Chondrocyte (in vitro differentiated cells): ENCODE measurements around the gene MEPCE. TPM values are rescaled to one million over a fixed set of nuclear protein-coding genes. Genes with fewer than 3 reads are reported as not detected.

Experiments
- DNase-seq: peaks from one replicate; pipeline ENCODE4 v3.0.0; 2021; ENCODE audit warnings: mixed read lengths, low spot score
- H3K27ac Mint-ChIP-seq: one replicate; pipeline ENCODE4 v1.8.0; 2021; ENCODE audit warnings: mild to moderate bottlenecking, moderate library complexity, mixed read lengths; ENCODE audit not compliant: unreplicated experiment
- H3K27me3 Mint-ChIP-seq: 2 replicates; pipeline ENCODE4 v1.8.0; 2021; ENCODE audit warnings: low read depth, mixed read lengths
- H3K36me3 Mint-ChIP-seq: 2 replicates; pipeline ENCODE4 v1.8.0; 2021; ENCODE audit warnings: low read depth, mixed read lengths
- H3K4me1 Mint-ChIP-seq: 2 replicates; pipeline ENCODE4 v1.8.0; 2021; ENCODE audit warnings: low read depth, mild to moderate bottlenecking, mixed read lengths
- H3K4me3 Mint-ChIP-seq: one replicate; pipeline ENCODE4 v1.8.0; 2021; ENCODE audit warnings: mild to moderate bottlenecking, moderate library complexity, mixed read lengths; ENCODE audit not compliant: unreplicated experiment
- H3K9me3 Mint-ChIP-seq: 2 replicates; pipeline ENCODE4 v1.8.0; 2021; ENCODE audit warnings: low read depth, mixed read lengths
- CTCF ChIP-seq: fragments of 200-600 bp; sonication (generic); IDR thresholded peaks from 2 replicates; pipeline ENCODE4 v1.5.0; 2021; ENCODE audit warnings: antibody characterized with exemption, mild to moderate bottlenecking, moderate library complexity
- total RNA-seq: library from RNA; stranded (reverse); gene quantifications from 3 replicates; pipeline ENCODE4 v1.2.1, GENCODE V29; 2021

MEPCE gene
- total RNA-seq, 1 donor from 2014 or later, result 30.9 TPM

GRCh38 chr7:100394077-100394476, 35.6 kb upstream of the MEPCE start:
- no peak overlapping the region for H3K4me3 Mint-ChIP-seq
- TF ChIP-seq CTCF, result no peak
- H3K27ac Mint-ChIP-seq, result no peak overlapping the region
- no peaks in the 10 kb centered on the region for H3K4me1 Mint-ChIP-seq
- DNase-seq, result no peak
- peaks cover 52% of the 10 kb centered on the region for H3K27me3 Mint-ChIP-seq
- H3K36me3 Mint-ChIP-seq, result peaks cover 2% of the 10 kb centered on the region
- H3K9me3 Mint-ChIP-seq, result no peaks in the 10 kb centered on the region

- H3K9me3 Mint-ChIP-seq, result no peaks in the 10 kb centered on the region
- H3K4me1 Mint-ChIP-seq, result no peaks in the 10 kb centered on the region
- H3K4me3 Mint-ChIP-seq, result no peak overlapping the region
- DNase-seq, result no peak
- H3K36me3 Mint-ChIP-seq, result no peaks in the 10 kb centered on the region
- TF ChIP-seq CTCF, result no peak
- H3K27ac Mint-ChIP-seq, result no peak overlapping the region
- peaks cover 50% of the 10 kb centered on the region for H3K27me3 Mint-ChIP-seq
Measured at GRCh38 chr7:100396421-100396982, 33.1 kb upstream of the MEPCE start.

- DNase-seq, result no peak
- H3K4me1 Mint-ChIP-seq, result no peaks in the 10 kb centered on the region
- no peaks in the 10 kb centered on the region for H3K36me3 Mint-ChIP-seq
- H3K4me3 Mint-ChIP-seq, result no peak overlapping the region
- H3K9me3 Mint-ChIP-seq, result no peaks in the 10 kb centered on the region
- H3K27ac Mint-ChIP-seq, result peak overlapping the region; percentile 18
- H3K27me3 Mint-ChIP-seq, result peaks cover 44% of the 10 kb centered on the region
- no peak for TF ChIP-seq CTCF
Measured at GRCh38 chr7:100397315-100398081, 32.1 kb upstream of the MEPCE start.

- DNase-seq, result no peak
- no peaks in the 10 kb centered on the region for H3K36me3 Mint-ChIP-seq
- no peaks in the 10 kb centered on the region for H3K9me3 Mint-ChIP-seq
- no peaks in the 10 kb centered on the region for H3K4me1 Mint-ChIP-seq
- H3K4me3 Mint-ChIP-seq, result no peak overlapping the region
- no peak for TF ChIP-seq CTCF
- peaks cover 44% of the 10 kb centered on the region for H3K27me3 Mint-ChIP-seq
- no peak overlapping the region for H3K27ac Mint-ChIP-seq
Measured at GRCh38 chr7:100398239-100398638, 31.4 kb upstream of the MEPCE start.

GRCh38 chr7:100400041-100400440, 29.6 kb upstream of the MEPCE start:
- Mint-ChIP-seq H3K36me3 (no peaks in the 10 kb centered on the region), H3K27ac (no peak overlapping the region), H3K9me3 (no peaks in the 10 kb centered on the region), H3K4me3 (no peak overlapping the region), H3K4me1 (no peaks in the 10 kb centered on the region), H3K27me3 (peaks cover 35% of the 10 kb centered on the region)
- no peak for TF ChIP-seq CTCF
- DNase-seq, result no peak
